GM06990 (cell line): ENCODE results near the gene PNP.
"Not testable (repeated sequence)": the region's sequence is repeated elsewhere in the genome, so short reads cannot be mapped to it uniquely, and the experiment has no call there.

Source experiments
- DNase-seq: peaks from one replicate; pipeline ENCODE4 v3.0.0-alpha.2; 2011; ENCODE audit not compliant: insufficient read length; ENCODE audit errors: extremely low read depth
- H3K27me3 ChIP-seq: replicated peaks from 2 replicates; pipeline ENCODE4 v1.6.0; 2011; ENCODE audit warnings: low read length; ENCODE audit not compliant: control insufficient read depth, insufficient read depth
- H3K36me3 ChIP-seq: 2 replicates; pipeline ENCODE4 v1.5.1; 2011; ENCODE audit warnings: low read length; ENCODE audit not compliant: control insufficient read depth, insufficient read depth
- H3K4me3 ChIP-seq: replicated peaks from 2 replicates; pipeline ENCODE4 v1.5.1; 2011; ENCODE audit warnings: low read depth, mild to moderate bottlenecking, control low read depth, low read length
- TF ChIP-seq, protein P1 (sequence below): IDR thresholded peaks from 2 replicates; pipeline ENCODE4 v1.5.1; 2011; ENCODE audit warnings: low read length, control low read depth, mild to moderate bottlenecking, inconsistent platforms; ENCODE audit not compliant: insufficient read depth, poor library complexity, severe bottlenecking

The PNP gene

DNA sequence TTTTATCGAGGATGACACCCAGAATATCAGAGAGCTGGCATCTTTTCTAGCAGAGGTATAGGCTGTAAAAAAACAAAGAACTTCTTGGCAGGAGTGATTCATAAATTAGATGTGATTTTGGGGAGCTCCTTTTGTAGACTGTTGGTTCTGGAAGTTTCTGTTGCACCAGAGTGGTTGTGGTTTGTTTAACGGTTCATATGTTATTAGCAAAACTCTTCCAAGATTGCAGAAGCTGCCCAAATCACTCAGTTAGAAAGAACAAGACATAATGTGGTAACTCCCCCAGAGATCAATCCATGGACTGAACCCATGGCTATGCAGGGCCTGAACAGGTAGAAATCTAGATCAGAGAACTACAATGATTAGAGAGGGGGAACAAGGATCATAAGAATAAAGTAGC, 29.4 kb downstream of the PNP start:
- H3K36me3 ChIP-seq, result no peaks in the 10 kb centered on the region
- DNase-seq, result no peak
- no peak overlapping the region for H3K4me3 ChIP-seq

DNA sequence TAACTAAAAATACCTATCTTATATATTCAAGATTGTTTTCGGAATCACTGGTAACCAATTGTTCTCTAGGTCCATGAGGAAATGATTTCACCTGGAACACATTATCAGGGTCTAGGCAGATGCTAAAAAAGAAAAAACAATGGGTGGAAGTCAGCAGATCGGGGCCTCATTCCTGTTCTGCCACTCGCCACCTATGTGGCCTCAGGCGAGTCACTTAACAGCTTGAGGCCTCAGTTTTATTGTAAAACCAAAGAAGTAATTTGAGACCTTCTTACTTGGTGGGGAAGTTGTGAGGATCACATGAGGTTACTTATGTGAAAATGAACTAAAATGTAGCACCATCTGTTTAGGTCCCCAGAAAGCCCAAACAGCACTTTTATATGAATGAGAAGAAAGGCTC, 29.9 kb downstream of the PNP start:
- DNase-seq, result no peak
- Histone ChIP-seq H3K4me3 (no peak overlapping the region), H3K36me3 (no peaks in the 10 kb centered on the region), H3K27me3 (no peaks in the 10 kb centered on the region)
- TF ChIP-seq, protein P1, sequence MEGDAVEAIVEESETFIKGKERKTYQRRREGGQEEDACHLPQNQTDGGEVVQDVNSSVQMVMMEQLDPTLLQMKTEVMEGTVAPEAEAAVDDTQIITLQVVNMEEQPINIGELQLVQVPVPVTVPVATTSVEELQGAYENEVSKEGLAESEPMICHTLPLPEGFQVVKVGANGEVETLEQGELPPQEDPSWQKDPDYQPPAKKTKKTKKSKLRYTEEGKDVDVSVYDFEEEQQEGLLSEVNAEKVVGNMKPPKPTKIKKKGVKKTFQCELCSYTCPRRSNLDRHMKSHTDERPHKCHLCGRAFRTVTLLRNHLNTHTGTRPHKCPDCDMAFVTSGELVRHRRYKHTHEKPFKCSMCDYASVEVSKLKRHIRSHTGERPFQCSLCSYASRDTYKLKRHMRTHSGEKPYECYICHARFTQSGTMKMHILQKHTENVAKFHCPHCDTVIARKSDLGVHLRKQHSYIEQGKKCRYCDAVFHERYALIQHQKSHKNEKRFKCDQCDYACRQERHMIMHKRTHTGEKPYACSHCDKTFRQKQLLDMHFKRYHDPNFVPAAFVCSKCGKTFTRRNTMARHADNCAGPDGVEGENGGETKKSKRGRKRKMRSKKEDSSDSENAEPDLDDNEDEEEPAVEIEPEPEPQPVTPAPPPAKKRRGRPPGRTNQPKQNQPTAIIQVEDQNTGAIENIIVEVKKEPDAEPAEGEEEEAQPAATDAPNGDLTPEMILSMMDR, result no peak

More for the DNA sequence above, 29.4 kb downstream of the PNP start:
- no peaks in the 10 kb centered on the region for H3K27me3 ChIP-seq
- TF ChIP-seq, protein P1, result no peak

DNA sequence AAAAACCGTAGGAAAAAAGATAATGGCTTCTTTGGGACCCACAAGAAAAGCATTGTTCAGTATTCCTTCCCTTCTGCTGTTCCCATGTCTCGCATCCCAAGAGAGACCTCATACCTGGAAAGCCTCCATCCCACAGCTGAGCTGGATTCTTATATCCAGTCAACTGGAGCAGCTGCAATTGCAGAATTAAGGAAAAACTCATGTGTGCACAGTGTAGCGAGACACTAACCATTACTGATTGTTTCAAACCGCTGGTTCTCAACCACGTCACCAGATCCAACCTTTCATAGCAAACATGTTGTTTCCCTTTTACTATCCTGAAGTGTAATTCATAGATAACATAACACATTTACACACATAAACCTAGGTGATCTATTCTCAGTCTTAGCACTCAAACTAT, 30.7 kb downstream of the PNP start:
- no peak for DNase-seq
- Histone ChIP-seq H3K36me3 (no peaks in the 10 kb centered on the region), H3K4me3 (no peak overlapping the region), H3K27me3 (no peaks in the 10 kb centered on the region)
- TF ChIP-seq, protein P1, result no peak

DNA sequence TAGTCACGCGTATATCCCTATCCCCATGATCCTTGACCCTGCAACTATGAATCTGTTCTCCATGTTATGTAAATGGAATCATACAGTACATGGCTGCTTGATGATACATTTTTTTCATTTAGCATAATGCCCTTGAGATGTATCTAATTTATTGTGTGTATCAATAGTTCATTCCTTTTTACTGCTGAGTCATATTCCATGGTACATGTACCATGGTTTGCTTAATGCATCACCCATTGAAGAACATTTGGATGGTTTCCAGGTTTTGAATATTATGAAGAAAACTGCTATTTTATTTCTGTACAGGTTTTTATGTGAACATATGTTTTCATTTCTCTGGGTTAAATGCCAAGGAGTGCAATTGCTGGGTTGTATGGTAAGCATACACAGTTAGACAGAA, 32.1 kb downstream of the PNP start:
- H3K27me3 ChIP-seq, result no peaks in the 10 kb centered on the region
- no peaks in the 10 kb centered on the region for H3K36me3 ChIP-seq
- TF ChIP-seq, protein P1, result no peak
- H3K4me3 ChIP-seq, result no peak overlapping the region
- DNase-seq, result no peak

GRCh38 chr14:20503898-20504297, 34.7 kb downstream of the PNP start:
- no peak for DNase-seq

DNA sequence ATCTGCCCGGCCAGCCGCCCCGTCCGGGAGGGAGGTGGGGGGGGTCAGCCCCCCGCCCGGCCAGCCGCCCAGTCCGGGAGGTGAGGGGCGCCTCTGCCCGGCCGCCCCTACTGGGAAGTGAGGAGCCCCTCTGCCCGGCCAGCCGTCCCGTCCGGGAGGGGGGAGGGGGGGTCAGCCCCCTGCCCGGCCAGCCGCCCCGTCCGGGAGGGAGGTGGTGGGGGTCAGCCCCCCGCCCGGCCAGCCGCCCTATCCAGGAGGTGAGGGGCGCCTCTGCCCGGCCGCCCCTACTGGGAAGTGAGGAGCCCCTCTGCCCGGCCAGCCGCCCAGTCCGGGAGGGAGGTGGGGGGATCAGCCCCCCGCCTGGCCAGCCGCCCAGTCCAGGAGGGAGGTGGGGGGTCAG, 37.1 kb downstream of the PNP start:
- H3K4me3 ChIP-seq, H3K36me3 ChIP-seq, H3K27me3 ChIP-seq, DNase-seq: not testable (repeated sequence)

More at GRCh38 chr14:20503898-20504297, 34.7 kb downstream of the PNP start:
- no peaks in the 10 kb centered on the region for H3K27me3 ChIP-seq
- H3K4me3 ChIP-seq, result no peak overlapping the region
- TF ChIP-seq, protein P1, result no peak
- no peaks in the 10 kb centered on the region for H3K36me3 ChIP-seq

GRCh38 chr14:20506752-20507151, 37.5 kb downstream of the PNP start:
- not testable (repeated sequence) for H3K27me3 ChIP-seq, H3K4me3 ChIP-seq, H3K36me3 ChIP-seq, DNase-seq

DNA sequence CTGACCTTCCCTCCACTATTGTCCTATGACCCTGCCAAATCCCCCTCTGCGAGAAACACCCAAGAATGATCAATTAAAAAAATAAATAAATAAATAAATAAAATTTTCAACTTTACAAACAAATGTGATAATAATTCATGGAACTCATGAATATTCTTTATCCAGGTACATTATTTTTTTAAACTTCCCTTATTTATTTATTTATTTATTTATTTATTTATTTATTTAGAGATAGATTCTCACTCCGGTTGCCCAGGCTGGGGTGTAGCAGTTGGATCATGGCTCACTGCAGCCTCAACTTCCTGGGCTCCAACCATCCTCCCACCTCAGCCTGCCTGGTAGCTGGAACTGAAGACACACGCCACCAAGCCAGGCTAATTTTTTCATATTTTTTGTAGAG, 38.3 kb downstream of the PNP start:
- not testable (repeated sequence) for H3K36me3 ChIP-seq, DNase-seq, H3K27me3 ChIP-seq, H3K4me3 ChIP-seq
